Transverse colon (tissue), 3 donors: Measurements from ENCODE around the gene FGF3.

ENCODE experiments used
- EP300 ChIP-seq: sonication (generic); formaldehyde crosslinking; IDR thresholded peaks from one replicate; pipeline ENCODE4 v1.6.1; 2017; ENCODE audit warnings: antibody characterized with exemption, low read depth
- TF ChIP-seq, protein P1 (sequence below), 5 experiments: fragments of 200-600 bp in 3 of 5; fragments of 450-650 bp in 2 of 5; sonication (generic) in 3 of 5; IDR thresholded peaks; 1 replicate in 2 of 5; 2 replicates in 3 of 5; pipeline ENCODE4 v1.5.1; 2016 to 2017; ENCODE audit warnings: antibody characterized with exemption in 5 of 5, inconsistent platforms in 3 of 5, mild to moderate bottlenecking in 2 of 5, moderate library complexity in 1 of 5

DNA sequence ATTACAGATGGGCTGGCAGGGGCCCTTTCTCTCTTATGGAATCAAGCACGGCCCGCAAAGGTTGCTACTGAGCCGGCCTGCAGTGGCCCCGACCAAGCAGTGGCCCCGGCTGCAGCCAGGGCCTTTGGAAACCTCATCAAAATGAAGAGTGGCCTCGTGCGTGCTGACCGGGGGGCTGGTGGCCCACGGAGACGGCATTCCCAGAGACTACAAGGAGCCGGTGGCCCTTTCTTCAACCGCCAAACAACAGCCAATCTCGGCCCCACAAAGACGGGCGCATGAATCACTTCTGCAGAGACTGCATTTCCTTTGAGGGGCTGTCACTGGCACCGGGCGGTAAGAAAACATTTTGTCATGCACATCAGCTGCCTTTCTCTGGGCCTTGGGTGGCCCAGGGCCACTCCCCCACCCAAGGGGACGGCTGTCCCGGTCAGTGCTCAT, 43.1 kb upstream of the FGF3 start:
- TF ChIP-seq, protein P1, sequence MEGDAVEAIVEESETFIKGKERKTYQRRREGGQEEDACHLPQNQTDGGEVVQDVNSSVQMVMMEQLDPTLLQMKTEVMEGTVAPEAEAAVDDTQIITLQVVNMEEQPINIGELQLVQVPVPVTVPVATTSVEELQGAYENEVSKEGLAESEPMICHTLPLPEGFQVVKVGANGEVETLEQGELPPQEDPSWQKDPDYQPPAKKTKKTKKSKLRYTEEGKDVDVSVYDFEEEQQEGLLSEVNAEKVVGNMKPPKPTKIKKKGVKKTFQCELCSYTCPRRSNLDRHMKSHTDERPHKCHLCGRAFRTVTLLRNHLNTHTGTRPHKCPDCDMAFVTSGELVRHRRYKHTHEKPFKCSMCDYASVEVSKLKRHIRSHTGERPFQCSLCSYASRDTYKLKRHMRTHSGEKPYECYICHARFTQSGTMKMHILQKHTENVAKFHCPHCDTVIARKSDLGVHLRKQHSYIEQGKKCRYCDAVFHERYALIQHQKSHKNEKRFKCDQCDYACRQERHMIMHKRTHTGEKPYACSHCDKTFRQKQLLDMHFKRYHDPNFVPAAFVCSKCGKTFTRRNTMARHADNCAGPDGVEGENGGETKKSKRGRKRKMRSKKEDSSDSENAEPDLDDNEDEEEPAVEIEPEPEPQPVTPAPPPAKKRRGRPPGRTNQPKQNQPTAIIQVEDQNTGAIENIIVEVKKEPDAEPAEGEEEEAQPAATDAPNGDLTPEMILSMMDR (IDR thresholded peaks at IDR 0.05): no peak
- no peak for TF ChIP-seq EP300
